Measurements from ENCODE around the gene TM4SF18. TPM values are rescaled to one million over a fixed set of nuclear protein-coding genes. Genes with fewer than 3 reads are reported as not detected.

TM4SF18 gene
- polyA plus RNA-seq, 1 donor from 2014 or later: not detected

GRCh38 chr3:149374793-149375500 lies 41.5 kb upstream of the TM4SF18 start:
- Histone ChIP-seq H3K4me2 (ENCODE audit: low read length) (no peak overlapping the region), H3F3A (ENCODE audit: insufficient read depth, low read length, poor library complexity, severe bottlenecking) (no peaks in the 10 kb centered on the region), H3K4me3 (ENCODE audit: low read length) (no peak overlapping the region), H3K36me3 (ENCODE audit: insufficient read depth, low read length) (no peaks in the 10 kb centered on the region), H4K20me1 (ENCODE audit: insufficient read depth) (no peaks in the 10 kb centered on the region), H3K27me3 (ENCODE audit: insufficient read depth, low read depth, low read length) (no peaks in the 10 kb centered on the region), H3K27ac (ENCODE audit: low read length) (no peak overlapping the region), H3K9me3 (ENCODE audit: low read length) (no peaks in the 10 kb centered on the region), H3K9me2 (ENCODE audit: insufficient read depth, low read length) (no peaks in the 10 kb centered on the region), H3K79me2 (replicated peaks; ENCODE audit: insufficient read depth, low read length) (no peaks in the 10 kb centered on the region), H2AFZ (ENCODE audit: low read depth, low read length) (no peak overlapping the region), H3K9ac (ENCODE audit: low read length) (no peak overlapping the region)
- TF ChIP-seq EP300 (conservative IDR thresholded peaks at IDR 0.05; ENCODE audit: poor library complexity, severe bottlenecking): no peak
- TF ChIP-seq CTCF (IDR thresholded peaks at IDR 0.05; ENCODE audit: poor library complexity, severe bottlenecking): no peak
- no peak for TF ChIP-seq EZH2 (IDR thresholded peaks at IDR 0.05; ENCODE audit: borderline replicate concordance, insufficient read depth, low read length, poor library complexity, severe bottlenecking)
- no peak for TF ChIP-seq REST (IDR thresholded peaks at IDR 0.05; ENCODE audit: borderline replicate concordance)
- TF ChIP-seq MXI1 (conservative IDR thresholded peaks at IDR 0.05; ENCODE audit: poor library complexity, severe bottlenecking): no peak
- no peak for TF ChIP-seq SMC3 (conservative IDR thresholded peaks at IDR 0.05; ENCODE audit: poor library complexity)
- TF ChIP-seq RAD21 (conservative IDR thresholded peaks at IDR 0.05): no peak
- no peak for TF ChIP-seq POLR2AphosphoS5 (IDR thresholded peaks at IDR 0.05)
- TF ChIP-seq TAF1 (IDR thresholded peaks at IDR 0.05; ENCODE audit: low read depth): no peak

- H3K9me3 ChIP-seq (ENCODE audit: low read length): no peaks in the 10 kb centered on the region
- H3K27ac ChIP-seq (ENCODE audit: low read length): no peak overlapping the region
- H3K36me3 ChIP-seq (ENCODE audit: insufficient read depth, low read length): no peaks in the 10 kb centered on the region
- H3K4me3 ChIP-seq (ENCODE audit: low read length): no peak overlapping the region
- no peaks in the 10 kb centered on the region for H3K79me2 ChIP-seq (replicated peaks; ENCODE audit: insufficient read depth, low read length)
- no peak for TF ChIP-seq CTCF (IDR thresholded peaks at IDR 0.05; ENCODE audit: poor library complexity, severe bottlenecking)
- H3F3A ChIP-seq (ENCODE audit: insufficient read depth, low read length, poor library complexity, severe bottlenecking): no peaks in the 10 kb centered on the region
- no peak overlapping the region for H3K4me2 ChIP-seq (ENCODE audit: low read length)
- no peak overlapping the region for H2AFZ ChIP-seq (ENCODE audit: low read depth, low read length)
- H3K27me3 ChIP-seq (ENCODE audit: insufficient read depth, low read depth, low read length): no peaks in the 10 kb centered on the region
- H3K9me2 ChIP-seq (ENCODE audit: insufficient read depth, low read length): no peaks in the 10 kb centered on the region
- no peaks in the 10 kb centered on the region for H4K20me1 ChIP-seq (ENCODE audit: insufficient read depth)
- H3K9ac ChIP-seq (ENCODE audit: low read length): no peak overlapping the region
Measured at GRCh38 chr3:149374391-149374790, 41.0 kb upstream of the TM4SF18 start.
